GM13976 (cell line): ENCODE measurements around the gene ACACA.

Experiments used
- DNase-seq: peaks from one replicate; pipeline ENCODE4 v3.0.0; 2012; ENCODE audit warnings: low spot score
- CTCF ChIP-seq: IDR thresholded peaks from 2 replicates; pipeline ENCODE4 v1.5.1; 2012; ENCODE audit warnings: borderline replicate concordance, mild to moderate bottlenecking; ENCODE audit not compliant: insufficient read depth; ENCODE audit errors: extremely low read depth, missing control alignments, control extremely low read depth
- in situ Hi-C: fragments of 300-500 bp; cut with MboI; formaldehyde crosslinking; loops from one replicate; pipeline ENCODE4 v1.12.0; 2022; ENCODE audit warnings: low sequenced_read_pairs, mixed read lengths, inconsistent platforms; ENCODE audit not compliant: unreplicated experiment

The ACACA gene

DNA sequence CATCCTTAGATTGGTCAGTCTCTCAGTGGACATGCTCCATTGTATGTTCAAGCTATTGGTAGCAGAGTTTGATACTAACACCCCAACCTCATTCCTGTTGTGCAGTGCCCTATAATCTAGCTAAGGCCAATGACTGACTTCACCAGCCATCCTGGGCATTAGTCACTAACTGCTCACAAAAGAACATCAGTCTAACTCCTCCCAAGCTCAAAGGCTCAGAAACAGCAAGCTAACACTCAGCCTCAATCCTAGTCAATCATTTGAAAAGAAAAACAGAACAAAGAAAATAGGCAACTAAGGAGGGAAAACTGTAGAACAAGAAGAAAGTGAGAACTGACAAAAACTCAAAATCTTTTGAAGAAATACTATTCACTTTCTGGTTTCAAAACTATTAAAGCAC is 229.9 kb downstream of the ACACA start:
- in situ Hi-C loops, result no loop called here
- DNase-seq, result no peak
- TF ChIP-seq CTCF, result no peak

GRCh38 chr17:37174205-37174604 is 232.4 kb downstream of the ACACA start:
- DNase-seq, result no peak
- peak; percentile 32 for TF ChIP-seq CTCF
- in situ Hi-C loops, result no loop called here

DNA sequence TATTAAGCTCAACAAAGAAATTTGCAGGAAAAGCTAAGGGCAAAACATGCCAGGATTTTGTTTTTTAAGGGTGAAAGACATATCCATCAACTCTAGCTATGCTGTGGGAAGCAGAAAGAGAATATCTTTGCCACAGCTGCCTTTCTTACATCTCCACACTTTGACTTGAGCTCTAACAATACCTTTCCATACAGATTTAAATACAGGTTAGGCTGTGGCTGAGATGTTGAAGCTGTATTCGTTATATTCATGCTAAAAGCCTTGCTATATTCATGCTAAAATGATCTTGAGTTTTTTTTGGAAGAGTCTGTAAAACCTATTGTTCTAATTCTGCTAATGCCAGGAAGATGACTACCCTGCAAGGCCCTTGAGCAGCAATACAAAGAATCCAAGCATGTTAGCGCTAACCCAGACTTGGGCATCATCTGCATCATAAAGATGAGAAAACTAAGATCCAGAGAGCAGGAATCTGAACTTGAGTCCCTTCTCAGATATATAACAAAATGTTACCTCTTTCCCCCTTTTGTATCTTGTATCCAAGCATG is 235.7 kb downstream of the ACACA start:
- in situ Hi-C loops, result no loop called here
- no peak for TF ChIP-seq CTCF
- DNase-seq, result no peak

- in situ Hi-C loops, result no loop called here
- no peak for TF ChIP-seq CTCF
- DNase-seq, result no peak
Measured at GRCh38 chr17:37168731-37169353, 237.8 kb downstream of the ACACA start.

GRCh38 chr17:37167756-37168155 is 238.9 kb downstream of the ACACA start:
- no peak for DNase-seq
- no peak for TF ChIP-seq CTCF

DNA sequence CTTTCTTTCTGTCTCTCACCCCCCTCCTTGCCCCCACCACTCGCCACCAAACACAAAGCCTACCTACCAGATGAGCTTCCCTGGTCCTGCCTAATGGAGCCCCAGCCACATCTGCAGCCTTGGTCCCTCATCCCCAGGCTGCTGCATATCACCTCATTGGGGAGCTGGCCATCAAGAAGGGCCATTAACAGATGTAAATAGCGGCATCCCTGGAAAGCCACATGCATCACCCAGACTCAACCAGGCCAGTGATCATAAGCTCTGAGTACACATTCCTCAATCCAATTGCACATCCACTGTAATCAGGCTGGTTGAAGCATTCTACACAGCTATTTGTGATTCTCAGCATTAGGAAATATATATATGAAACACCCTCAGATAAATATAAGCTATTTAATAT is 242.6 kb downstream of the ACACA start:
- DNase-seq, result no peak
- in situ Hi-C loops, result no loop called here
- TF ChIP-seq CTCF, result no peak

More at GRCh38 chr17:37167756-37168155, 238.9 kb downstream of the ACACA start:
- in situ Hi-C loops, result no loop called here
